H1 (cell line): ENCODE data around the gene SEC16A. TPM values are rescaled to one million over a fixed set of nuclear protein-coding genes. Genes with fewer than 3 reads are reported as not detected.

Experiments
- BCL11A ChIP-seq, 2 experiments: IDR thresholded peaks; one replicate each; pipeline ENCODE4 v1.6.1; 2011; ENCODE audit warnings: low read depth in 2 of 2, low read length in 2 of 2, mild to moderate bottlenecking in 2 of 2
- polyA plus RNA-seq, 7 experiments: library from polyadenylated mRNA; depleted of rRNA in 3 of 7; stranded (reverse) in 5 of 7; unstranded in 2 of 7; fragments of >200 nt in 5 of 7; fragments of 200-250 nt in 2 of 7; gene quantifications; 1 replicate in 5 of 7; 2 replicates in 1 of 7; 4 replicates in 1 of 7; pipeline versions ENCODE4 v1.2.1 to v1.2.3, GENCODE V29; 2011 to 2013; ENCODE audit warnings: missing spikeins in 2 of 7, mixed read lengths in 2 of 7
- total RNA-seq: library from RNA; stranded (reverse); fragmentation: NEBNext Ultra II Directional; extraction: Animal tissue kit (Norgen Biotek cat#: 25700); gene quantifications from 2 replicates; pipeline ENCODE4 v1.2.1, GENCODE V29; 2021

Gene SEC16A
- total and polyA plus RNA-seq, 2 of the 8 experiments (the other 6 are each of a cell fraction or from before 2014, with no cell fraction given), result 21.6 to 49.0 TPM

DNA sequence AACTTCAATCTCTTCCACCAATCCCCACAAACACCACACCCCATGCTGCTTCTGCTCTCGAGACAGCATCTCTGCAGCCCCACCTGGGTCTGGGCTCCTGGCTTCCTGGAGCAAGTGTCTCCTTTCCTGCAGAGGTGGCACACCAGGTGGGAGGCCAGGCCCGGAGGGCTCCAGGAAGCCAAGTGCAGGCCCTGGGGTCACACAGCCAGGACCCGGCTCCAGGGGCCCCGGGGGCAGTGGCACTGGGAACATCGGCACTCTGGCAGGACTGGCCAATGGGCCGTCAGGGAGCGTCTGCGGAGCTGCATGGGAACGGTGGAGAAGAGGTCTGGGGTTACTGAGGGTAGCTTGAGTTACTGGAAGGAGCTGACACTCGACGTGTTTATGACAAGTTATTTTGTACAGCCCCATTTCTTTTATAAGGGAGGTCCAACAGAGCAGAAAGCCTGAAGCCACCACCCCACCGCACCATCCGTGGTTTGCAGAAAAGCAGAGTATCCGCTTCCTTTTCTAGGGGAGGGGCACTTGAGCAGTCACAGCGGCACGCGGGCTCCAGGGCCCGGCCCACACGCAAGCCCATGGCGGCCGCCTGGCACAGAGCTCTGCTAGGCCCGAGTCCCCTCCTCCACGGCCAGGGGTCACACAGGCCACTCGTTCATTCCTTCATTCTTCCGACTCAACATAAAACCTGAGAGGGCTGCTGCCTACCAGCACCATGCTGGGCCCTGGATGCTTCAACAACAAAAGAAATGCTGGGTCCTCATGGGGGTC lies 28.6 kb downstream of the SEC16A start (continued):
- no peak for TF ChIP-seq BCL11A (IDR thresholded peaks at IDR 0.05; ENCODE audit: low read depth in 2 of 2, low read length in 2 of 2)
